DMS79 treated with DMSO at 0.1 percent for 48 hours (cell line): Measurements from ENCODE around the gene TENM4.

Source experiments
- DNase-seq: peaks from one replicate; lab custom pipeline; 2025; lab: John Stamatoyannopoulos, UW

Gene TENM4

DNA sequence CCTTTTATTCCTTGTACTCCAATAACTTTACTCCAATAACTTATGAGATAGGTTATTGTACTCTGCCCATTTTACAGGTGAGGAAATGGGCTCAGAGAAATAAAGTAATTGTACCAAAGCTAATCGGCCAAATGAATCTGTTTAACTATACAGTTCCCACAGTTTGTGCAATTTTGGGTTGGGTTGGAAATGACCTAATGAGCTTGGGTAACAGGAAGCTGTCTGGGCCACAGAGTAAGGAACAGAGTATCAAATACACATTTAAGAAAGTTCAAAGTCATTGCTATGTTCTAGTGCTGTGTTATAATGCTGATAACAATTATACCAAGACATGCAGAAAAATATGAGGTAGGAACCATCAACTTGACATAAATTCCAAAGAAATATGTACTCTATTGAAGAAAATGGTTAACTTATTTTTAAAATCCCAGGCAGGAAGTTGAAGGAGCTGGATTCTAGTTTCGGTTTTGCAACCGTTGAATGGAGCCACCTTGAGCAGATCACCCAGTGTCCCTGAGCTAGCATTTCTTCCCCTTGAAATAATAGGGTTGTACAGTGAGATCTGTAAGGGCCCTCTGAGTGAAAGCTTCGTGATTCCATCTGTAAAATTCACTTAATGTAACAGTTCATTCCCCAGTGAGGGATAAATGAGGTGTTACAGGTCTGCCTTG lies 505.3 kb downstream of the TENM4 start:
- no peak for DNase-seq

DNA sequence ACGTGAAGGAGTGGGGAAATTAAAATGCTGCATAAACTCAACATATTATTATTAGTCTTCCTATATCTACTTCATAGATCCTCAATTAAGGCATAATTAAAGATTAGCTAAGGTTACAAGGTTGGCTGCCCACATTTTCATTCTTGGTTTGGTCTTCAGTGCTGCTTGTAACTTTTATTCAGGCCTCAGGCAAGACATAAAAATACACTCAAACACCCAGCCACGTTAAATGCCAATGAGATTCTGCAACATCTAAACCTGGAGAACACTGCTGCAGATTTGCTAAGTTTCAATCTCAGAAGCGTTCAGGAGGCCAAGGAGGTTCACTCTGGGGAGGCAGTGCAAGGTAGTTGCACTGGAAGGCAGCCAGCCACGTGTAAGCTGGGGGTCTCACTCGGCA lies 507.5 kb downstream of the TENM4 start:
- DNase-seq = no peak

DNA sequence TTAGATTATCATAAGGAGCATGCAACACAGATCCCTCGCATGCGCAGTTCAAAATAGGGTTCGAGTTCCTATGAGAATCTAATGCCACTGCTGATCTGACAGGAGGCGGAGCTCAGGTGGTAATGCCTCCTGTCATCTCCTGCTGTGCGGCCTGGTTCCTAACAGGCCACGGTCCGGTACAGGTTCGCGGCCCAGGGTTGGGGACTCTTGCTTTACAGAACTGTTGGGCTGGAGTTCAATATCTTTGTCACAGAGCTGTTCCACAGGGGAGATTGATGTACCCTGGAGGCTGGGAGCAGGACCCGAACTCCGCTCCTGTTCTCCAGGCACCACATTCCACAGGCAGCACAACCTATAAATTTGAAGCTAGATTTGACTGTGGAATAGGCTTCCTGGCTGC lies 508.1 kb downstream of the TENM4 start:
- no peak for DNase-seq

DNA sequence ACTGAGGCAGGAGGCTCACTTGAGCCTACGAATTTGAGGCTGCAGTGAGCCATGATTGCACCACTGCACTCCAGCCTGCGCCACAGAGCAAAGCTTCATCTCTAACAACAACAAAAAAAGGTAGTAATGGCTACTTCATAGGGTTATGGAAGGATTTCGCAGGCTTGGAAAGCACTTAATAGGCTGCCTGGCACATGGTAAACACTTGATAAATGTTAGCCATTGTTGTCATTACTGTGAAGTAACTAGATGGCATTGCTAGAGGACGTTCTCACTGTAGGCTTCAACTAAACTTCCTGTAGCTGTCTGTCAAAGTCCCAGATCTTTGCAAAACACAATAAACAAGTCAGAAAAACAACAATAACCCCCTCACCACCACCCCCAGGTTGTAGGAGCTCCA lies 508.9 kb downstream of the TENM4 start:
- peak; percentile 25 for DNase-seq

DNA sequence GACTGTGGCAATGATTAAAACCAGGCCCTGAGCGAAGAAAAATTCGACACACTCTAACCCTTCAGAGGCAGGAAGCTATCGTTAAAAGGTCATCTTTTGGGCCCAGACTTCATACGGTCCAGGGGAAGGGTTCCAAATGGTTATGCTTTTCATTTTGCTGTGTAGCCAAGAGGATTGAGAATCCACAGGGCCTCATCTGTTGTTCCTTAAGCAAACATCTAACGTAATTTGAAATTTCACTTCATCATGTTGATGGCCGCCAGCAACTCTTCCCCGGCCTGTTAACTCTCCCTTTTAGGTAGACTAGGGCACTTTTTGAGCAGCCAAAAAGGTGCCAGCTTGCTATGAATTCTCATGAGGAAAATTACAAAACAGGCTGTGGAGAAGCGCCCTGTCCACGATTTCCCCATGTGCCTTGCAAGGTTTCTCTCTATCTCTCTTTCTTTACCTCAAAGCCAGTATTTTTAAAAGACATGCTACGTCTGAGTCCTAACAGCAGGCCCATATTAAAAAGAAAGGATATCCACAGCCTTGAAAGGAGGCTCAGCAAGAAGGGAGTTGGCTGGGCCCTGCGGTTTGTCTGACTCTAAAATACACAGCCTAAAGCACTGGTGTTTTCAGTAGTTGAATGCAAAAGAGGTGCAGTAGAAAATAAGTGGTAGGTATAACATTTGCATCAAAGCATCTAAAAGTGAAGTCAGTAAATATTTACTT lies 509.9 kb downstream of the TENM4 start:
- DNase-seq = no peak

DNA sequence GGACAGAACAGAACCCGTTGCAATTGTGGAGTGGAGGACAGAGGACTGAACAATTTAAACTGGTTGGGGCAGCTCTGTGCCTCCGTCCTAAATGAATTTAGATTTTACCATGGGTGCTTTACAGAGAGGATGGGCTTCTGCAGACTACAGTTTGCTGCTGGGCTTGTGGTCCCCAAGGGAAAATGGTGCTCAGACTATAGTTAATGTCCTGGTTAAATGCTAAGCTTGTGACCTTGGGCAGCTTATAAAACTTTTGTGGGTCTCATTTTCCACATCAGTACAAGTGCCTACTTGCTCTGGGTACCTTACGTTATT lies 511.0 kb downstream of the TENM4 start:
- DNase-seq = no peak

DNA sequence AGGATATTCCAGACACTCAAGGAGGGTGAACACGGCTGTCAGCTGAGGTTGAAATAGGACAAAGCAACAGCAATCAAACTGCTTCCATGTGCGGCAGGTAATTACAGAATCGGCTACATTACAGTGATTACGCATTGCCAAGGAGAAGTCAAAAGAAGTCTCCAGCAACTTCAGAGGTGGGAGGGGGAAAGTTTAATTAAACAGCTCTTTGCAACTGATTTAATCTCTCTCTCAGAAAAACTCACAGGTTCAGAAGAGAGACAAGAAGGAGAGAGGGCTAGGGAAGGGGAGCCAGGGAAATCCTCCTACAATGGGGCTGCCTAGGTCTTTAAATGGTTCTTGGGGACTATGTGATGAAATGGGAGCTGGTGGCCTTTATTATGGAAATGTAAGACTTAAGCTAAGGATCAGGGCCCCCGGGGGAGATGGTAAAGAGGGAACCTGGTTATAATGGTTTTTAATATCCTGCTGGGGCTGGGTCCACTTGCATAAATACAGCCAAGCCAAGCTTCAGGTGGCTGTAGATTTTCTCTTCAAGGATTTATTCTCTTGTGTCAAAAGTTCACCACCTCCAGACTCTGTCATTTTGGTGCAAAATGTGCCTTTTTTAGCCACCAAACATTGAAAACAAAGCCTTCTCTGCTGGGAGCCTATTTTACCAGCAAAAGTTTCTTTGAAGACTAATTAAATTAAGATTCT lies 511.5 kb downstream of the TENM4 start:
- DNase-seq = no peak

DNA sequence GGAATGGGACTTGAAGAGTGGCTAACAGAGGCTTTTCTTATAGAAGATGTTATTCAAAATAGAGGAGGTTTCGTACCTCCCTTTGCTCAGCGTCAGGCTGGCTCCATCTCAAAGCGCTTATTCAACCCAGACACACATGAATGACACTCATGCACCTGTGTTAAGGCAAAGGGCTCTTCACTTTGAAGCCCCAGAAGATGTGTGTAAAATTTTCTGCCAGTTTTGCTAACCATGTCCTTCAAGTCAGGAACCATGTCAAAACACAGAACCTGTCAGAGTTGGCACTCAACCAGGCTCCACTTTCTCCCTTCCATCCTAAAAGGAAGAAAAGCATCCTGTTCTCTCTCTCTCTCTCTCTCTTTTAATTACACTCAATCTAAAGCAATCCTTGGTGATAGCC lies 513.3 kb downstream of the TENM4 start:
- peak; percentile 72 for DNase-seq

DNA sequence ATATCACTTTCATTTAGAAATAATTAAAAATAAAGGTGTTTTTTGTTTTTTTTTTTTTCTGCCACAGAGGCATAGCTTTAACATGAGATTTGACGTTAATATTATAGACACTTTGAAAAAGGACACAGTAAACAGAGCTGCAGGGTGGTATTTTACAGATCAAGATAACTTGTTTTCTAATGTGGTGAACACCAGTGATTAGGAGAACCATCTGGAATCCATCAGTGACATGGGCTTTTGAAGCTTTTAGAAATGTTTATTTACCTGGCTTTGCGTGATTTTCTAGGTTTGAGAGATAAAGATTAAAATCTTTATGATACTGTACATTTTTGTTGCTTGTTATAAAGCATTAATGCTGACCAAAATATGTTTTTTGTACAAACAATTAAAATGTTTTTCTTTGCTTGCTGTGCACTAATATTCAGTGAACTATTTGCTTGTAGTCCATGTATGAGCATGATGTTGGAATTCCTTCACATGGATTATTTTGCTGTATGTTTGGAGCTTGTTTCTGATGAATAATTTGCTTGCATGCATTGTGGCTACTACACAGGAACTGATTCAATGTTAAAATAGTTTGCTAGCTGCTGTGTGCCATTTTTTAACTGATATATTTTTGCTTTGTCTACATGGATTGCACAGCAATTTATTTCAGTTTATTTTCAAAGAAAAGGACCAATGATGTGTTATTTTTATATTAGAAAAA lies 514.0 kb downstream of the TENM4 start:
- DNase-seq = no peak

DNA sequence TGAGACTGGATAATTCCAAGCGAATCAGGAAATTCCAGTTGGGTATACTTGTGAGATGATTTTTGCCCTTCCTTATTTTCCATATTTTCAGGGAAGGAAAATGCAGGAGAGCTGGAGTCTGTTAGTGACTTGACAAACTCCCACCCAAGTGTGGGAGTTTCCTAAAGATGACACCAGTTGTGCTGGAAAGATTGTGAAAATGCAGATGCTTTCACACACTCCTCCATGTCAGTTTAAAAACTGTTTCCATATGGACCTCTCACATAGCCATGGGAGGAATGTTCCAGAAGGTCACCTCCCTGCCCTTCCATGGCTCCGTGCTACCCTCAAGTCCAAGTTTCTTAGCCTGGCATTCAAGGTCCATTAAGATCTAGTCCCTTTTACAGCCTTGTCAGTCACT lies 515.4 kb downstream of the TENM4 start:
- no peak for DNase-seq

DNA sequence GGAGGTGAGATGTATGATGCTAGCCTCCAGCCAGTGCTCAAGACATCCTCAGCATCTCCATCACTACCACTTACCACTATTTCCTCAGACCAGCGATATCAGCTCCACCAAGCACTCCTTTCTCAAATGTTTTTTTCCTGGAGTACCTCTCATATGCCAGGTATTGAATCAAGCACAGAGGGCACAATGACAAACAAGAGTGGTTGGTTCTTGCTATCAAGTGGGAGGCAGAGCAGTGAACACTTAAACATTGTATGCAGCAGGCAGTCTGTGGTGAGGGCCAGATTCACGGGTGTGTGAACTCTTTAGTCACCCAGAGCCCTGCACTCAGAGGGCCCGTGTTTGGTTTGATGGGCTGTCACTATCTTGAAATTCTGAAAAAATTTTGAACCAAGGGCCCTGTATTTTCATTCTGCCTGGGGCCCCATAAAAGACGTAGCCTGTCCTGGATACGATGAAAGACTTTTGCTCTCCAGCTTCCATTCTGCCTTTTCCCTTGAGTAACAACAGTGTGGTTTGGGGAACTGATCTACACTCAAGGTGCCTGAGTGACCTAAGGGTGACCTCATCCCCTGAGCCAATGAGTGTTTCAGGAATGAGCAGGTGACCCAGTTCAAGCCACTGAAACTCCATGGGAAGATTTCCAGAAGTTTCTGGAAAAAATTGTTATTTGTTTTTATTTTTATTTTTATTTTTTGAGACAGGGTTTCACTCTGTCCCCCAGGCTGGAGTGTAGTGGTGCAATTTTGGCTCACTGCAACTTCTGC lies 517.8 kb downstream of the TENM4 start:
- peak; percentile 74 for DNase-seq

DNA sequence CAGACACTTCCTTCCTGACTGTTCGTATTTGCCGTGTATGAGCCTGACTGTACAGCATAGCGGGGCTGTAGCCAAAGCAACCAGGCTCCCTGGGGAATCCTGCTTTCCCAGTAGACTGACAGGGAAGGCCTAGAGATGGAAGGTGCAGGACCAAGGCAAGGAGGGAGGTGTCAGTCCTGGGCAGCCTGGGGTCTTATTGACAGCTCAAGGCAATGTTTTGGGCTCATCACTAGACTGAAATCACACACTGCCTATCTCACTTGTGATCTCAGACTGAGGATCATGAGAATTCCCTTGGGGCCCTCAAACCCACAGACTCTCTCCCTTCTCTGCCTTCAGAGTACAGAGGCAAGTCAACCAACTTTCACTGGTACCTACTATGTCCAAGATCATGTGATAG lies 519.3 kb downstream of the TENM4 start:
- DNase-seq = no peak

DNA sequence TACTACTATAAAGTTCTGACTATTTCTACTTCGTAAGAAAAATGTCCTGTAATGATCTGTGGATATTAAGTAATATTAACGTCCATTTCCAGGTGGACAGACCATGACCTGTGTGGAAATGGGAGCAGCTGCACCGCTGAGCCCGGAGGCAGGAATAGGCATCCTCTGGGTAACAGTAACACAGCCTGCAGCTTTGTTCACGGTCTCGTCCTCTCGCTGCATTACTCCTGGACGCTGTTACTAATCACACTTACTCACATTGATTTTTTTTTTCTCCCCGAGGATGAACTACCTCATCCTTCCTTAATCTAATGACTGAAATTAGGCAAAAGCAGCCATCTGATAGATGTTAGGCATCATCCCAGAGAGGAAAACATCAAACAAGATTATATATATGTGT lies 520.5 kb downstream of the TENM4 start:
- DNase-seq = no peak

DNA sequence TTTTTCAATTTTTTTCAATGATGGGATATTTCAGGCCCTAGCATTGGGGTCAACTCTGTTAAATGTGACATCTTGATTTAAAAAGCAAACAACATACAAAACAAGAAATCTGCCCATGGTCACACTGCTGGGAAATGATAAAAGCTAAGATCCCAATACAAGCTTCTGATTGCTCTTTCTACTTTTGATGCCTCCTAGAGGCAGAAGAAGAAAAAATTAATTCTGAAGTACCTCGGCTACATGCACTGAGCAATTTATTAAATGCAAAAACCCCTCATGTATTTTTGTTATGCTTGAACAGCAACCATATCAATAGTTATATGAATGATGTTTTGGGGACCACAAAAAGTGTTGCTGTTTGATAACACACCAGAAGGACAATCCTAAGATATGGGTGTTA lies 524.1 kb downstream of the TENM4 start:
- no peak for DNase-seq

DNA sequence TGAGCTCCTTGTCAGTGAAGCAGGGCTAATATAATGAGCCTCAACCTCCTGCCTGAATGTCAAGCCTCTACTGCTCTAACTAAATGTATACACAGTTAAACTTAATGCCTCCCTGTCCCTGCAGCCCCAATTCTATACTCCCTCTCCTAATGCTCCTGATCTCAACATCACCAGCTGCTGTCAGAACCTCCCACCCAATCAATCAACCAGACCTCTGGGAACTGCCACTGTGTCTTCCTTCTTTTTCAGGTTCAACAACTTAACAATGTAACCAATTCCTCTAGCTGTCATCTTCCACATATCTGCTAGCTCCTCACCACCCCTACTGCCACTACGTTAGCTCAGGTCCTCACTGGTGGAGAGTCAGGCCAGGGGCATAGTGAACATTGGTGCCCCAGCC lies 526.3 kb downstream of the TENM4 start:
- peak; percentile 30 for DNase-seq

DNA sequence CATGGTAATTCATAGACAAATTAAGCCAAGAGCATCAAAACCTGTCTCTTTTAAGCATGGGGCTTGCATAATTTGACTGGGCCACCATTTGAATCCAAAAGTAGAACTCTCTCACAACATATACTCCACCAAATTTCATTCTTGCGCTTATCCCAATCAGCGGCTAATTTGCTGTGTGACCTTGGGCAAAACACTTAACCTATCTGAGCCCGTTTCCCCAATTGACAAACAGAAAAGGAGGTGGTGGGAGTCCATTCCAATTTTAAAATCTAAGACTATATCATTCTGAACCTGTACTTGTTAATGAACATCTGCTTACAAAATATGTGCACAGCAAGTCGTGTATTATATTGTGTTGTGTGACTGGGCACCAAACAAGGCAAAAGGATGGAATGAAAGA lies 528.1 kb downstream of the TENM4 start:
- no peak for DNase-seq

DNA sequence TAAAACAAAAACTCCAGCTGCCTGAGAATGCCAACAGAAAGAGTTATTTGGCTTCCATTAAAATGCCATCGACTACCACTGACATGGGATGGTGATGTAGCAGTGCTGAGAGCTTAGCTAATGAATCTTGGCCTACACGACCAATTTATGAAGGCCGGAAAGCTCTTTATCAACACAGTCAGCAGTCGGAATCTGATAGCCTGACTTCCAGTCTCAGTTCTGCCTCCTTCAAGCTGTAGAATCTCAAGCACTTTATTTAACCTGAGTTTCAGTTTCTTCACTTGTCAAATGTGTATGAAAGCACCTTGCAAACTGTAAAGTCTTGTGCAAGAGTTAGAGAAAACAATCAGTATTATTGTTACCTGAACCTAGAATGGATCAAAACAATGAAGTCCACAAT lies 530.5 kb downstream of the TENM4 start:
- DNase-seq = no peak

DNA sequence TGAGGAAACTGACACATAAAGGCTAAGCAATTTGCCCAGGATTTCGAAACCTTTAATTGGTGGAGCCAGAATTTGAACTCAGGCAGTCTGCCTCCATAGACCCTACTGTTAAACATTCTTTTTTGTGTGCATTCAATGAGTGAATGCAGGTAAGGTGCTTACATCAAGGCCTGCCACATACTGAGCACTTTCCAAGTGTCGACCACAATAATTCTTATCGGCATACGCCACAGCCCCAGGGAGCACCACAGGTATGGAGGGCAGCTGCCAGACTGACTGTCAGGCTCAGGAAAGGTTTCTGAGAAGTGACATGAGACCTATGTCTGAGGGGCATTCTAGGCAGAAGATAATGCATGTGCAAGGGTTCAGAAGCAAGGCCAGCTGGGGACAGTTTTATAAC lies 531.4 kb downstream of the TENM4 start:
- DNase-seq = no peak

DNA sequence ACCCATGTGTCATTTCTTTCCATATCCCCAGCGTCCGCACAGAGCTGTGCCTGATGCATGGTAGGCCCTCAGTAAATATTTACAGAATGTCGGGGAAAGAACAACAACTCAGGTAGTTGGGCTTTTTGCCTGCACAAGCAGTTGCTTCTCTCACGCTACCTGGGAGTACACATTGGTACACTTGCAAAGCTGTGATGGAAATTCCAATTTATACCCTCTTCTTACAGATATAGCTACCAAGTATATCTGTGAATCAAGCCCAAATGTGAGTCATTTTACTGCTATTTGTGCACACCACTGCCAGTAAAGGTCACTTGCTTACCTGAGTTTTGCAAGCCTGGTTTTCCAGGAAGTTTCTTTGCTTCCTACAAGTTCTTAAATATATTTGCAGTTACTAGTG lies 533.2 kb downstream of the TENM4 start:
- DNase-seq = no peak

DNA sequence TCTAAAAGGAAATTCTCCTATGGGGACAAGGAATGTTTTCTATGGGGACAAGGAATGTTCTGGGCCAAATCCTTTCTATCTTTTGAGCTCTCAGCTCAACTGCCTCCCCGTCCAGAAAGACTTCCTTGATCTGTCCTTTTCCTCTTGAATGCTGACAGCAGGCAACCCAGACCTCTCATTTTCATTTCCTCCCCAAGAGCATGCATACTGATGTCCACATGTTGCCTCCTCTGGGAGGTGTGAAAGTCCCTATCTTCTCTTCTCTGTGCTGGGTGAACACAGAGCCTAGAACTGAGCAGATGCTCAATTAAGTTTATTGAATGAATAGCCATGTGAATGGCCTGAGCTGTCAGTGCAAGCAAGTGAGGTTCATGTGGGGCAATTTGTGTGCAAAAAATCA lies 534.3 kb downstream of the TENM4 start:
- no peak for DNase-seq

DNA sequence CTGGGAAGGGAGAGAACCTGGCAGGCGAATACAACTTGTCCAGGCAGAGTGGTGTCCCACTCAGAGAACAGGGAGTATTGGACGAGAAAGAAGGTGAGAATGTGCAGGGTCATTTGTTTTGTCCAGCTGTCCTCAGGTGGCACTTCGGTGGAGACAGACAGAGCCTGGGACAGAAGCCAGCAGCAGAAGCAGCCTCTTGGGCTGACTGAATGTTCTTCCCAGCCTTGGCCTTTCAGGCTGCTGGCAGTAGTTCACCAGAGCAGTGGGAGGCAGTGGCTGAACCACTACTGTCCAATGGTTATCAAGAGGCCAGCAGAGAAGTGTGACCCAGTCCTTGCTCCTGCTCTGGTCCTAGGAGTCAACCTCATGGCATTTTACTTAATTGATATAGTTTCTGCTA lies 535.1 kb downstream of the TENM4 start:
- no peak for DNase-seq
